Breast epithelium (tissue), 4 donors: ENCODE results near the gene FNDC3B. TPM values are rescaled to one million over a fixed set of nuclear protein-coding genes. Genes with fewer than 3 reads are reported as not detected.

ENCODE experiments used
- DNase-seq, 2 donors: peaks; one replicate each; pipeline ENCODE4 v3.0.0-alpha.2; 2019; ENCODE audit warnings: low spot score in 2 of 2
- H3K27ac ChIP-seq, 2 donors: fragments of 200-600 bp; sonication (generic) in 1 of 2; one replicate each; pipeline ENCODE4 v1.5.1; 2016 to 2019; ENCODE audit warnings: mild to moderate bottlenecking in 1 of 2
- H3K27me3 ChIP-seq, 2 donors: fragments of 200-600 bp; sonication (generic) in 1 of 2; one replicate each; pipeline versions ENCODE4 v1.5.1 to v1.6.0; 2017 to 2019; ENCODE audit warnings: control low read depth in 1 of 2, mild to moderate bottlenecking in 1 of 2
- H3K36me3 ChIP-seq: fragments of 200-600 bp; one replicate; pipeline ENCODE4 v1.5.1; 2019
- H3K4me1 ChIP-seq, 2 donors: fragments of 200-600 bp; sonication (generic); one replicate each; pipeline ENCODE4 v1.5.1; 2016 to 2019; ENCODE audit warnings: control low read depth in 1 of 2
- H3K4me3 ChIP-seq, 3 donors: fragments of 200-600 bp; sonication (generic); 1 replicate in 2 of 3; 2 replicates in 1 of 3; pipeline ENCODE4 v1.5.1; 2016 to 2019; ENCODE audit warnings: mild to moderate bottlenecking in 3 of 3, moderate library complexity in 2 of 3
- H3K9me3 ChIP-seq, 2 donors: fragments of 200-600 bp; sonication (generic) in 1 of 2; one replicate each; pipeline ENCODE4 v1.5.1; 2016 to 2019; ENCODE audit warnings: control low read depth in 1 of 2
- CTCF ChIP-seq, 3 donors: fragments of 450-650 bp; IDR thresholded peaks; one replicate each; pipeline ENCODE4 v1.5.1; 2016 to 2017; ENCODE audit warnings: antibody characterized with exemption in 3 of 3, mild to moderate bottlenecking in 3 of 3, moderate library complexity in 3 of 3
- POLR2A ChIP-seq: fragments of 450-650 bp; IDR thresholded peaks from one replicate; pipeline ENCODE4 v1.6.1; 2016; ENCODE audit warnings: antibody characterized with exemption, mild to moderate bottlenecking, moderate library complexity
- POLR2AphosphoS5 ChIP-seq, 3 donors: sonication (generic); formaldehyde crosslinking; IDR thresholded peaks; one replicate each; pipeline ENCODE4 v1.6.1; 2017; ENCODE audit warnings: antibody characterized with exemption in 3 of 3
- intact Hi-C: fragments of 100-400 bp; cut with DNase I; formaldehyde crosslinking; loops from one replicate; pipeline ENCODE4 v1.15.1; 2023; ENCODE audit warnings: low total_unique reads
- total RNA-seq, 3 donors: library from RNA; depleted of rRNA; stranded (reverse); fragments of >200 nt; gene quantifications; one replicate each; pipeline ENCODE4 v1.1.0, GENCODE V29; 2016

Gene FNDC3B
- total RNA-seq, 3 donors from 2014 or later: 131 to 172 (median 149) TPM

DNA sequence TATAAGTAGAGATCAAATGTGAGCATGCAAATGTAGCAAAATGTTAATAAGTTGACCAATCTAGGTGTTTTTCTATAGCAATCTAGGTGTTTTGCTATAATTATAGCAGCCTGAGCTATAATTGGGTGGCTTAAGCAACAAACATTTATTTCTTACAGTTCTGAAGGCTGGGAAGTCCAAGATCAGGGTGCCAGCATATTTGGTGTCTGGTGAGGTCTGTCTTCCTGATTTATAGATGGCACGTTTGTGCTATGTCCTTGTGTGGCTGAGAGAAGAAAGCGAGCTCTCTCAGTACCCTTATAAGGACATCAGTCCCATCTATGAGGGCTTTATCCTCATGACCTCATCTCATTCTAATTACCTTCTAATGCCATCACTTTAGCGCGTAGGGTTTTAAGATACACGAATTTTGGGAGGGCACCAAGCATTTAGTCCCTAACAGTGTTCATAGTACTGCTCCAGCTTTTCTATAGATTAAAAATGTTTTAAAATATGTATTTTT is 237.8 kb downstream of the FNDC3B start:
- intact Hi-C loops: loop anchor here (5.0 kb wide), 1 partner anchor 1620 kb away; no protein-coding TSS in a partner anchor
- Histone ChIP-seq H3K27me3 (no peaks in the 10 kb centered on the region), H3K9me3 (no peaks in the 10 kb centered on the region), H3K4me1 (peaks cover 0 to 4% of the 10 kb centered on the region in 2 donors), H3K4me3 (no peak overlapping the region), H3K36me3 (no peaks in the 10 kb centered on the region), H3K27ac (no peak overlapping the region)
- no peak for DNase-seq
- TF ChIP-seq CTCF (IDR thresholded peaks at IDR 0.05) (no peak), POLR2AphosphoS5 (IDR thresholded peaks at IDR 0.05) (no peak), POLR2A (no peak)

DNA sequence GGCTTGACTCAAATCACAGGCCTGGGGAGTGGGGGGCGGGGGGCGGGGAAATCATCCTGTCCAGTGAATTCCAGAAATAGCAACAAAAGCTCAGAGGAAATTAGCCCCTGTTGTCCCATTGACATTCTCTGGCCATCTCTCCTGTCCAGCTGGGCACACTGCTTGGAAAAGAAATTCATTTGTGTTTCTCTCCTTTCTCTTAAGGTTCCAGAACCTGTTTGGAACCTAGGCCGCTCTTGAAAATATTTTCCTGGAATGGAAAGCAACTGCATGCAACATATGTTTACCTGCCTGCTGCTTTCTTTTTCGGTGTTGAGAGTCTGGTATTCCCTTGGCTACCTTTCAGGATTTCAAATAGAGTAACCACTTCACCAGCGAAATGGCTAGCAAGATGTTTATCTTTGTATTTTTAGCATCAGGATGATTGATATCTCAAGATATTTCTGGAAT is 239.8 kb downstream of the FNDC3B start:
- H3K27ac ChIP-seq: peak overlapping the region; percentile 49 to 57
- peaks cover 0 to 4% of the 10 kb centered on the region in 2 donors for H3K4me1 ChIP-seq
- no peak for TF ChIP-seq POLR2A
- TF ChIP-seq POLR2AphosphoS5 (IDR thresholded peaks at IDR 0.05): no peak
- TF ChIP-seq CTCF (IDR thresholded peaks at IDR 0.05): no peak

GRCh38 chr3:172279974-172280373 is 240.6 kb downstream of the FNDC3B start:
- no peak for DNase-seq
- no peaks in the 10 kb centered on the region for H3K27me3 ChIP-seq

More for the DNA sequence above, 239.8 kb downstream of the FNDC3B start:
- H3K4me3 ChIP-seq: no peak overlapping the region
- no peaks in the 10 kb centered on the region for H3K36me3 ChIP-seq
- H3K9me3 ChIP-seq: no peaks in the 10 kb centered on the region
- DNase-seq: no peak
- no peaks in the 10 kb centered on the region for H3K27me3 ChIP-seq
- intact Hi-C loops: loop anchor here (5.0 kb wide), 1 partner anchor 1622 kb away; no protein-coding TSS in a partner anchor

DNA sequence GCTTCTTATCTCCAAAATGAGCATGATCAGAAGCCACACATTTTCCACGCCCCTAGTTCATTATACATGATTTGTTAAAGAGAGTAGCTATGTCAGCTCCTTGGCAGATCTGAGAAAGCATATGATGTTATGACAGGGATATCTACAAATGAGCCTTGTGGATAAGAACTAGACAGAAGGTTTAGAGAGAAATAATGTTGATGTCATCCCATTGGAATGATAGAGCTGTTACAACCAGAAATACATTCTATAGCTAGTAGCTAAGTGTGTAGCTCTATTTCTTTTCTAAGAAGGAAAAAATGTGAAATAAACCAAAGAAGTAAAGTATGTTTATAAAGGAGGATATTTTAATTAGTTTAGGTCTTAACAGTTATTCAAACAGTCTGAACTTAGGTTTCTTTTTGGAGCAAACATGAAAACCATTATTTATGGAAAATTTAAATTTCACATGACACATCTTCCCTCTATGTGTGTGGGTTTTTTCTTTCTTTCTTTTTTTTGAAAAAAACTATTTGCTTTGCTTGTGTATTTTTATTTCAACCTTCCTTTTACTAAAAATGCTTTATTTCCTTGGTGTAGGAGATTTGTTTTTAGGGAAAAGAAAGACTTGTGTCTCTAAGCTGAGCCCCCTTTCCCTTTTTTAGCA is 241.2 kb downstream of the FNDC3B start:
- peak overlapping the region in 1 of 2 donors; percentile 49 for H3K27ac ChIP-seq
- peaks cover 0 to 4% of the 10 kb centered on the region in 2 donors for H3K4me1 ChIP-seq
- H3K27me3 ChIP-seq: no peaks in the 10 kb centered on the region
- no peak for TF ChIP-seq CTCF (IDR thresholded peaks at IDR 0.05)
- no peak for TF ChIP-seq POLR2A
- TF ChIP-seq POLR2AphosphoS5 (IDR thresholded peaks at IDR 0.05): no peak
- intact Hi-C loops: no loop called here
- no peak for DNase-seq
- no peaks in the 10 kb centered on the region for H3K36me3 ChIP-seq
- no peak overlapping the region for H3K4me3 ChIP-seq
- H3K9me3 ChIP-seq: no peaks in the 10 kb centered on the region

More at GRCh38 chr3:172279974-172280373, 240.6 kb downstream of the FNDC3B start:
- Histone ChIP-seq H3K9me3 (no peaks in the 10 kb centered on the region), H3K27ac (peak overlapping the region; percentile 26 to 49), H3K4me3 (no peak overlapping the region), H3K4me1 (peaks cover 0 to 4% of the 10 kb centered on the region in 2 donors), H3K36me3 (no peaks in the 10 kb centered on the region)
- no peak for TF ChIP-seq POLR2A
- TF ChIP-seq POLR2AphosphoS5 (IDR thresholded peaks at IDR 0.05): no peak
- no peak for TF ChIP-seq CTCF (IDR thresholded peaks at IDR 0.05)
- intact Hi-C loops: loop anchor here (5.0 kb wide), 1 partner anchor 1623 kb away; no protein-coding TSS in a partner anchor

DNA sequence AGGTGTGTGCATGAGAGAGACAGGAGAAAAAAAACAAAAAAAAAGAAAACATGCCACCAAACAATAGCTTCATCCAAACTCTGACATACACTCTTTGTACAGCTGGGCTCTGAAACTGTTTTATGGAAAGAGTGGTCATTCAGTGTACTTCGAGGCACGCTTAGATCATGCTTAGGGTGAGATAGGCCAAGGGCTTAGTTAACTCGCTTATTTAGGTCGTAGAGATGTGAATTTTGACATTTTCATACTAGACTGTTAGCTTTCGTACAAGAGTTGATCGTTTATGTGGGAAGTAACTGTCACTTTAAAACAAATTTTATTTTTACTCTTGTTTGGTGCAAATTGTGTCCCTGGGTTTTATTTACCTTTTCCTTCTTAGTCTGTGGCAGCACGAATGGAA is 242.5 kb downstream of the FNDC3B start:
- H3K4me3 ChIP-seq: no peak overlapping the region
- no peak overlapping the region for H3K27ac ChIP-seq
- H3K4me1 ChIP-seq: peaks cover 0 to 4% of the 10 kb centered on the region in 2 donors
- TF ChIP-seq POLR2AphosphoS5 (IDR thresholded peaks at IDR 0.05): no peak
- TF ChIP-seq CTCF (IDR thresholded peaks at IDR 0.05): no peak
- TF ChIP-seq POLR2A: no peak
- no peak for DNase-seq
- H3K9me3 ChIP-seq: no peaks in the 10 kb centered on the region
- no peaks in the 10 kb centered on the region for H3K36me3 ChIP-seq
- intact Hi-C loops: no loop called here
- H3K27me3 ChIP-seq: no peaks in the 10 kb centered on the region
